ENCODE results near the gene GCNT2.
"Not testable (repeated sequence)": the region's sequence is repeated elsewhere in the genome, so short reads cannot be mapped to it uniquely, and the experiment has no call there.

GCNT2 gene

GRCh38 chr6:10598084-10598960 lies 77.2 kb downstream of the GCNT2 start:
- Histone ChIP-seq H3K27ac (no peak overlapping the region), H3K79me2 (no peaks in the 10 kb centered on the region), H3K4me3 (ENCODE audit: low read depth, low read length) (no peak overlapping the region), H3K27me3 (ENCODE audit: control insufficient read depth, insufficient read depth, low read length) (no peaks in the 10 kb centered on the region), H3K9ac (no peak overlapping the region), H2AFZ (no peak overlapping the region), H3K9me3 (ENCODE audit: control insufficient read depth, low read length) (no peaks in the 10 kb centered on the region), H3K36me3 (ENCODE audit: control insufficient read depth, insufficient read depth, low read length) (no peaks in the 10 kb centered on the region), H3K4me1 (no peaks in the 10 kb centered on the region), H3K4me2 (ENCODE audit: low read length) (no peak overlapping the region)
- TF ChIP-seq, protein P1, sequence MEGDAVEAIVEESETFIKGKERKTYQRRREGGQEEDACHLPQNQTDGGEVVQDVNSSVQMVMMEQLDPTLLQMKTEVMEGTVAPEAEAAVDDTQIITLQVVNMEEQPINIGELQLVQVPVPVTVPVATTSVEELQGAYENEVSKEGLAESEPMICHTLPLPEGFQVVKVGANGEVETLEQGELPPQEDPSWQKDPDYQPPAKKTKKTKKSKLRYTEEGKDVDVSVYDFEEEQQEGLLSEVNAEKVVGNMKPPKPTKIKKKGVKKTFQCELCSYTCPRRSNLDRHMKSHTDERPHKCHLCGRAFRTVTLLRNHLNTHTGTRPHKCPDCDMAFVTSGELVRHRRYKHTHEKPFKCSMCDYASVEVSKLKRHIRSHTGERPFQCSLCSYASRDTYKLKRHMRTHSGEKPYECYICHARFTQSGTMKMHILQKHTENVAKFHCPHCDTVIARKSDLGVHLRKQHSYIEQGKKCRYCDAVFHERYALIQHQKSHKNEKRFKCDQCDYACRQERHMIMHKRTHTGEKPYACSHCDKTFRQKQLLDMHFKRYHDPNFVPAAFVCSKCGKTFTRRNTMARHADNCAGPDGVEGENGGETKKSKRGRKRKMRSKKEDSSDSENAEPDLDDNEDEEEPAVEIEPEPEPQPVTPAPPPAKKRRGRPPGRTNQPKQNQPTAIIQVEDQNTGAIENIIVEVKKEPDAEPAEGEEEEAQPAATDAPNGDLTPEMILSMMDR (IDR thresholded peaks at IDR 0.05) = no peak

DNA sequence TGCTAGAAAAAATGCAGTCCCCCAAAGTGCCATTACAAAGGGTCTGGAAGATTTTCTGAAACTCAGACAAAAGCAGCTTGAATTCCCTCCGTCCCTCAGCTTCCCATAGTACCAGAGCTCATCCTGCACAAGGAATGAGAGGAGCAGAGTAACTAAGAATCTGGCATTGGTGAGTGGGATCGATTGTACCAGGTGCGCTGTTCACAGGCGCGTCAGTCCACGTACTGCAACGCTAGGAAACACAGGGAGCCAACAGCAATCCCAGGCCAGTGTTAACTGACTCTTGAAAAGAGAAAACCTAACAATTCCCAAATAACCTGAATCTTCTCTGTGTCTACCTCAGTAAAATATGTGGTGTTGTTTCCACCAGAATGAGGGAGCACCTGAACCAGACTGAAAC lies 77.9 kb downstream of the GCNT2 start:
- H2AFZ ChIP-seq = no peak overlapping the region
- no peak overlapping the region for H3K27ac ChIP-seq
- TF ChIP-seq, protein P1 (IDR thresholded peaks at IDR 0.05) = no peak
- no peaks in the 10 kb centered on the region for H3K9me3 ChIP-seq (ENCODE audit: control insufficient read depth, low read length)
- H3K9ac ChIP-seq = no peak overlapping the region
- no peaks in the 10 kb centered on the region for H3K4me1 ChIP-seq
- no peaks in the 10 kb centered on the region for H3K79me2 ChIP-seq
- no peaks in the 10 kb centered on the region for H3K27me3 ChIP-seq (ENCODE audit: control insufficient read depth, insufficient read depth, low read length)
- H3K4me3 ChIP-seq (ENCODE audit: low read depth, low read length) = no peak overlapping the region
- H3K4me2 ChIP-seq (ENCODE audit: low read length) = no peak overlapping the region
- no peaks in the 10 kb centered on the region for H3K36me3 ChIP-seq (ENCODE audit: control insufficient read depth, insufficient read depth, low read length)

DNA sequence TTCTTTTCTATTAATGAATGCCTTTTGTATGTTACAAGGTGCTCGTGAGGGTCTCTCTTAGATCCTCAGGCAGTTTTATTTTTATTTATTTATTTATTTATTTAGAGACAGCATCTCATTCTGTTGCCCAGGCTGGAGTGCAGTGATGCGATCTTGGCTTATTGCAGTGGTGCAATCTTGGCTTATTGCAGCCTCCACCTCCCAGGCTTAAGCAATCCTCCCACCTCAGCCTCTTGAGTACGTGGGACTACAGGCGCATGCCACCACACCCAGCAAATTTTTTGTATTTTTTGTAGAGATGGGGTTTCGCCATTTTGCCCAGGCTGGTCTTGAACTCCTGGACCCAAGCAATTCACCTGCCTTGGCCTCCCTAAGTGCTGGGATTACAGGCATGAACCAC lies 79.5 kb downstream of the GCNT2 start:
- not testable (repeated sequence) for H3K9me3 ChIP-seq (ENCODE audit: control insufficient read depth, low read length); H3K27ac ChIP-seq; H3K4me3 ChIP-seq (ENCODE audit: low read depth, low read length); H2AFZ ChIP-seq; H3K79me2 ChIP-seq; H3K36me3 ChIP-seq (ENCODE audit: control insufficient read depth, insufficient read depth, low read length); H3K4me1 ChIP-seq; H3K27me3 ChIP-seq (ENCODE audit: control insufficient read depth, insufficient read depth, low read length); H3K9ac ChIP-seq; H3K4me2 ChIP-seq (ENCODE audit: low read length)

GRCh38 chr6:10603219-10603618 lies 82.1 kb downstream of the GCNT2 start:
- H3K4me1 ChIP-seq = no peaks in the 10 kb centered on the region
- H3K4me3 ChIP-seq (ENCODE audit: low read depth, low read length) = no peak overlapping the region
- no peaks in the 10 kb centered on the region for H3K27me3 ChIP-seq (ENCODE audit: control insufficient read depth, insufficient read depth, low read length)
- TF ChIP-seq, protein P1 (IDR thresholded peaks at IDR 0.05) = no peak
- H3K9me3 ChIP-seq (ENCODE audit: control insufficient read depth, low read length) = no peaks in the 10 kb centered on the region
- no peak overlapping the region for H3K9ac ChIP-seq
- H3K36me3 ChIP-seq (ENCODE audit: control insufficient read depth, insufficient read depth, low read length) = no peaks in the 10 kb centered on the region
- H3K79me2 ChIP-seq = no peaks in the 10 kb centered on the region
- H3K27ac ChIP-seq = no peak overlapping the region
- no peak overlapping the region for H3K4me2 ChIP-seq (ENCODE audit: low read length)
- H2AFZ ChIP-seq = no peak overlapping the region

- H2AFZ ChIP-seq = no peak overlapping the region
- no peak overlapping the region for H3K4me3 ChIP-seq (ENCODE audit: low read depth, low read length)
- no peaks in the 10 kb centered on the region for H3K9me3 ChIP-seq (ENCODE audit: control insufficient read depth, low read length)
- no peaks in the 10 kb centered on the region for H3K79me2 ChIP-seq
- no peaks in the 10 kb centered on the region for H3K27me3 ChIP-seq (ENCODE audit: control insufficient read depth, insufficient read depth, low read length)
- TF ChIP-seq, protein P1 (IDR thresholded peaks at IDR 0.05) = no peak
- no peak overlapping the region for H3K27ac ChIP-seq
- H3K4me2 ChIP-seq (ENCODE audit: low read length) = no peak overlapping the region
- H3K9ac ChIP-seq = no peak overlapping the region
- H3K4me1 ChIP-seq = no peaks in the 10 kb centered on the region
- no peaks in the 10 kb centered on the region for H3K36me3 ChIP-seq (ENCODE audit: control insufficient read depth, insufficient read depth, low read length)
These were observed 87.9 kb downstream of the GCNT2 start for GRCh38 chr6:10609038-10609437.

Measured in parathyroid adenoma (tissue), 2 donors.